Esophagus squamous epithelium (tissue), 4 donors: ENCODE measurements around the gene DKK3.

Source experiments
- CTCF ChIP-seq, 6 experiments: fragments of 450-650 bp in 4 of 6; fragments of 200-600 bp in 2 of 6; sonication (generic) in 2 of 6; IDR thresholded peaks; one replicate each; pipeline ENCODE4 v1.5.1; 2016 to 2019; ENCODE audit warnings: antibody characterized with exemption in 6 of 6, mild to moderate bottlenecking in 4 of 6, moderate library complexity in 4 of 6
- POLR2A ChIP-seq, 4 donors: fragments of 450-650 bp; IDR thresholded peaks; one replicate each; pipeline ENCODE4 v1.6.1; 2017; ENCODE audit warnings: antibody characterized with exemption in 4 of 4, mild to moderate bottlenecking in 4 of 4, moderate library complexity in 3 of 4

GRCh38 chr11:12028303-12028702, 19.9 kb upstream of the DKK3 start:
- TF ChIP-seq CTCF (IDR thresholded peaks at IDR 0.05), result no peak
- TF ChIP-seq POLR2A (IDR thresholded peaks at IDR 0.05), result no peak
